ENCODE measurements around the gene RPS15.

RPS15 gene

DNA sequence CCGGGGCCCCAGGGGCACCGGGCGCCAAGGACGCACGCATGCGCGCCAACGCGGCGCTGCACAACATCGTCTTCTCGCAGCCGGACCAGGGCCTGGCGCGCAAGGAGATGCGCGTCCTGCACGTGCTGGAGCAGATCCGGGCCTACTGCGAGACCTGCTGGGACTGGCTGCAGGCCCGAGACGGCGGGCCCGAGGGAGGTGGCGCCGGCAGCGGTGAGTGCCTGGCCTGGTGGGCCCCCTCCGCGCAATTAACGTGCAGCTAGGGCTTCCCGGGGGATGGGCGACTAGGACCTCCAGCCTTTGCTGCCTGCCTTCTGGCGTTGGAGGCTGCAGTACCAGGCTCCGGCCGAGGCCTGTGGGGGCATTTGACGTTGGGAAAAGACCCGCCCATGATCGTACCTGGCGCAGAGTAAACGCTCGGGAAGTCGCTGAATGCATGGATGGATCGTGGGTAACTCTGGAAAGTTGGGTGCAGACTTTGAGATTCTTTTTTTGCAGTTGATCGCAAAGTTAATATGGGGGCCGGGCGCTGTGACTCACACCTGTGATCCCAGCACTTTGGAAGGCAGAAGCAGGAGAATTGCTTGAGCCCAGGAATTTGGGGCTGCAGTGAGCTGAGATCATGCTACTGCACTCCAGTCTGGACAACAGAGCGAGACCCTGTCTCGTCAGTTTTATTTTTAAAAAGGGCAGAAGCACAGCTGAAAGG, 19.0 kb downstream of the RPS15 start:
- no peak for TF ChIP-seq CTCF (IDR thresholded peaks at IDR 0.05; ENCODE audit: unreplicated experiment in 3 of 3)
- Mint-ChIP-seq H3K36me3 (ENCODE audit: low read depth) (peaks cover 6% of the 10 kb centered on the region), H3K4me1 (no peaks in the 10 kb centered on the region), H3K27ac (no peak overlapping the region), H3K4me3 (no peak overlapping the region), H3K9me3 (no peaks in the 10 kb centered on the region), H3K27me3 (ENCODE audit: low read depth) (peaks cover 55% of the 10 kb centered on the region)

DNA sequence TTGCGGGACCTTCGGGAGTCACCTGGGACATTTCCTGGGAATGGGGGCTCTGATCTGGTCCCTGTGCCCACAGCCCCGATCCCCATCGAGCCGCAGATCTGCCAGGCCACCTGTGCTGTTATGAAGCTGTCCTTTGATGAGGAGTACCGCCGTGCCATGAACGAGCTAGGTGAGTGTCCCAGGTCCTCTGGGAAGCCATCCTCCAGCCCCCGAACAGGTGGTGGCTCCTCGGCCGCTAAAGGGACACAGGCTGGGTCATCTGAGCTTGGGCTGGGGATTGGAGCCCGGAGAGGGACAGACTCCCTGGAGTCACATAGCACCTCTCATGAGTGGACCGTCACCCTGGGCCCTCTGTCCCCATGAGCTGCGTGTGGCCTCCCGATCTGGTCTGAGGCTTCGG, 19.7 kb downstream of the RPS15 start:
- Mint-ChIP-seq H3K36me3 (ENCODE audit: low read depth) (peaks cover 6% of the 10 kb centered on the region), H3K27me3 (ENCODE audit: low read depth) (peaks cover 55% of the 10 kb centered on the region), H3K27ac (no peak overlapping the region), H3K4me3 (no peak overlapping the region), H3K4me1 (no peaks in the 10 kb centered on the region), H3K9me3 (no peaks in the 10 kb centered on the region)
- no peak for TF ChIP-seq CTCF (IDR thresholded peaks at IDR 0.05; ENCODE audit: unreplicated experiment in 3 of 3)

DNA sequence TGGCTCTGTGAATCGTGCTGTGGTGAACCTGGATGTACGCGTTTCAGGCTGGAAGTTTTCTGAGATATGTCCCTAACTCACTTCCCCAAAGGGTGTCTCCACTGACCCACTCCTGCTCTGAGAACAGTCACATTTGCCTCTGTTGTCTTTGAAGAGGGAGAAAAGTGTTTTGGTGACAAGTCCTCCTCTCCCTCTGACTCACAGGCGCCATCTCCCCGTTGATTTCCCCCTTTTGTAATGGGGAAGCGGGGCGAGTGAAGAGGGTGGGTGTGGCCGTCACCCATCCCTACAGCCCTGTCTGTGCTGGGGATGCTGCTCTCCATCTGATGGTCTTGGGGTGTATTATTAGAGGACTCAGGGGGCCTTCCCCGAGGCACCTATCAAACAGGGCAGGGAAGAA, 21.3 kb downstream of the RPS15 start:
- Mint-ChIP-seq H3K27me3 (ENCODE audit: low read depth) (peaks cover 59% of the 10 kb centered on the region), H3K27ac (no peak overlapping the region), H3K36me3 (ENCODE audit: low read depth) (peaks cover 6% of the 10 kb centered on the region), H3K4me1 (no peaks in the 10 kb centered on the region), H3K4me3 (no peak overlapping the region), H3K9me3 (no peaks in the 10 kb centered on the region)
- TF ChIP-seq CTCF (IDR thresholded peaks at IDR 0.05; ENCODE audit: unreplicated experiment in 3 of 3): no peak

GRCh38 chr19:1460033-1460995, 22.1 kb downstream of the RPS15 start:
- Mint-ChIP-seq H3K27me3 (ENCODE audit: low read depth) (peaks cover 58% of the 10 kb centered on the region), H3K4me3 (no peak overlapping the region), H3K4me1 (no peaks in the 10 kb centered on the region), H3K27ac (no peak overlapping the region), H3K36me3 (ENCODE audit: low read depth) (peaks cover 6% of the 10 kb centered on the region), H3K9me3 (no peaks in the 10 kb centered on the region)
- TF ChIP-seq CTCF (IDR thresholded peaks at IDR 0.05; ENCODE audit: unreplicated experiment in 3 of 3): no peak

DNA sequence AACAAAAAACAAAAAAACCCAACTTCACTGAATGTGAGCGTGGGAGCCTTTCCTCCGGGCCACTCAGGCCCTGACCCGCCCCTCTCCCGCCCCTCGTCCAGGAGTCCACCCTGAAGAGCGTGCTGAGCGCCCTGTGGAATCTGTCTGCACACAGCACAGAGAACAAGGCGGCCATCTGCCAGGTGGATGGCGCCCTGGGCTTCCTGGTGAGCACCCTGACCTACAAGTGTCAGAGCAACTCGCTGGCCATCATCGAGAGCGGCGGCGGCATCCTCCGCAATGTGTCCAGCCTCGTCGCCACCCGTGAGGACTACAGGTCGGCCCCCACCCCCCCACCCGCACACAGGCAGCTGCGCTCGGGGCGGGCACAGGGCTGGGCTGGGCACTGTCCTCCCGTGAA, 23.7 kb downstream of the RPS15 start:
- peaks cover 6% of the 10 kb centered on the region for H3K36me3 Mint-ChIP-seq (ENCODE audit: low read depth)
- no peak overlapping the region for H3K4me3 Mint-ChIP-seq
- peaks cover 59% of the 10 kb centered on the region for H3K27me3 Mint-ChIP-seq (ENCODE audit: low read depth)
- no peak overlapping the region for H3K27ac Mint-ChIP-seq
- H3K4me1 Mint-ChIP-seq: no peaks in the 10 kb centered on the region
- no peak for TF ChIP-seq CTCF (IDR thresholded peaks at IDR 0.05; ENCODE audit: unreplicated experiment in 3 of 3)
- no peaks in the 10 kb centered on the region for H3K9me3 Mint-ChIP-seq

All from nephron (organoid).